ENCODE results near the gene VAMP2. TPM values are rescaled to one million over a fixed set of nuclear protein-coding genes. Genes with fewer than 3 reads are reported as not detected.

The VAMP2 gene
- total and polyA plus RNA-seq, 9 of the 15 experiments (the other 6 are each of a cell fraction or from before 2014, with no cell fraction given): 2.3 to 31.8 (median 6.0) TPM

GRCh38 chr17:8209907-8210760 lies 47.4 kb upstream of the VAMP2 start, which contains the start of gene AURKB (continued):
- 0 out of 2 replicates have a peak, but pooled peaks have one; percentile 11 for TF ChIP-seq ATF3 (IDR thresholded peaks at IDR 0.05)
- TF ChIP-seq ATF3 (CRISPR knock-in tag; conservative IDR thresholded peaks at IDR 0.05): no peak; the same call in 1 of the 2 replicates
- no peak for TF ChIP-seq SPI1 (IDR thresholded peaks at IDR 0.05; ENCODE audit: borderline replicate concordance, low read depth, low read length)
- no peak for TF ChIP-seq TCF7 (IDR thresholded peaks at IDR 0.05; ENCODE audit: borderline replicate concordance)
- TF ChIP-seq TFAP4 (CRISPR knock-in tag; IDR thresholded peaks at IDR 0.05; ENCODE audit: borderline replicate concordance): peak; percentile 84
- no peak for TF ChIP-seq RFX1 (IDR thresholded peaks at IDR 0.05)
- no peak for TF ChIP-seq FOXA1 (IDR thresholded peaks at IDR 0.05; ENCODE audit: borderline replicate concordance)
- no peak for TF ChIP-seq RBM17 (IDR thresholded peaks at IDR 0.05; ENCODE audit: borderline replicate concordance, low read depth, low read length)
- no peak for TF ChIP-seq ZNF668 (CRISPR knock-in tag; IDR thresholded peaks at IDR 0.05)
- TF ChIP-seq ZNF133 (CRISPR knock-in tag; IDR thresholded peaks at IDR 0.05): no peak
- no peak for TF ChIP-seq ZNF12 (CRISPR knock-in tag; IDR thresholded peaks at IDR 0.05)
- no peak for TF ChIP-seq TAF15 (IDR thresholded peaks at IDR 0.05; ENCODE audit: low read depth, low read length)
- no peak for TF ChIP-seq ZC3H4 (CRISPR knock-in tag; IDR thresholded peaks at IDR 0.05; ENCODE audit: borderline replicate concordance)
- TF ChIP-seq HMBOX1 (IDR thresholded peaks at IDR 0.05): no peak
- TF ChIP-seq MTF1 (CRISPR knock-in tag; IDR thresholded peaks at IDR 0.05; ENCODE audit: borderline replicate concordance): no peak
- no peak for TF ChIP-seq BHLHE40 (IDR thresholded peaks at IDR 0.05; ENCODE audit: low read length)
- TF ChIP-seq NKRF (IDR thresholded peaks at IDR 0.05; ENCODE audit: borderline replicate concordance): peak; percentile 97
- TF ChIP-seq EP300 (IDR thresholded peaks at IDR 0.05; ENCODE audit: low read length): no peak
- TF ChIP-seq NFIC (IDR thresholded peaks at IDR 0.05): no peak
- TF ChIP-seq MXD1 (CRISPR knock-in tag; IDR thresholded peaks at IDR 0.05; ENCODE audit: borderline replicate concordance, poor library complexity, severe bottlenecking): peak; percentile 57
